ENCODE data around the gene MCM8.

The MCM8 gene

GRCh38 chr20:6044115-6044514, 93.7 kb downstream of the MCM8 start:
- no peak overlapping the region for H2AFZ ChIP-seq (ENCODE audit: low read length)
- H4K20me1 ChIP-seq (ENCODE audit: insufficient read depth, low read length) = no peaks in the 10 kb centered on the region
- no peaks in the 10 kb centered on the region for H3K9me3 ChIP-seq (replicated peaks; ENCODE audit: insufficient read depth, low read length)
- no peak for TF ChIP-seq EZH2 (optimal IDR thresholded peaks at IDR 0.05; ENCODE audit: low read depth, low read length)
- TF ChIP-seq EZH2phosphoT487 (IDR thresholded peaks at IDR 0.05; ENCODE audit: low read length) = no peak
- TF ChIP-seq CTCF (IDR thresholded peaks at IDR 0.05; ENCODE audit: low read length) = no peak
- H3K27me3 ChIP-seq (replicated peaks; ENCODE audit: insufficient read depth, low read length) = no peaks in the 10 kb centered on the region
- no peak overlapping the region for H3K27ac ChIP-seq (ENCODE audit: low read length)
- no peak overlapping the region for H3K4me2 ChIP-seq (ENCODE audit: low read depth, low read length)
- no peak overlapping the region for H3K4me3 ChIP-seq (ENCODE audit: low read length)
- no peaks in the 10 kb centered on the region; the same call in 1 of the 2 replicates for H3K36me3 ChIP-seq (replicated peaks; ENCODE audit: insufficient read depth, low read length)
- H3K79me2 ChIP-seq (ENCODE audit: low read length) = no peaks in the 10 kb centered on the region
- DNase-seq = no peak
- no peaks in the 10 kb centered on the region for H3F3A ChIP-seq (ENCODE audit: insufficient read depth, low read length)
- no peaks in the 10 kb centered on the region for H3K9me2 ChIP-seq (replicated peaks; ENCODE audit: insufficient read depth, low read length)
- no peak overlapping the region for H3K9ac ChIP-seq (ENCODE audit: low read length)
- H3K4me1 ChIP-seq (ENCODE audit: low read length) = no peaks in the 10 kb centered on the region

DNA sequence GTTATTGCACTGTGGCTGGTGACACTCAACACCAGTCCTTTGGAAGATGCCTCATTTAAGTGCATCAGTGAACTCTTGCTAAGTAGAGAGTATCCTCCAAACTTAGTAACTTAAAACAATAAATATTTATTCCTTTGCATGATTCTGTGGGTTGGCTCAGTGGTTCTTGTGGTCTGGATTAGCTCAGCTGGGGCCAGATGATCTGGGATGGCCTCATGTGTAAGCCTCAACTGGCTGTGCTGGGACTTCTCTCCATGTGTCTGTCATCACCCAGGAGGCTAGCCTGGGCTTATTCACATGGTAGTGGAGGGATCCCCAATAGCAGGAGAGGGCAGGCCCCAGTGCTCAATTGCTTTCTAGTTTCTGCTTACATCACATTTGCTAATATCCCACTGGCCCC, 95.1 kb downstream of the MCM8 start:
- no peak overlapping the region for H3K27ac ChIP-seq (ENCODE audit: low read length)
- no peaks in the 10 kb centered on the region for H3K27me3 ChIP-seq (replicated peaks; ENCODE audit: insufficient read depth, low read length)
- no peaks in the 10 kb centered on the region for H3K79me2 ChIP-seq (ENCODE audit: low read length)
- H3K9me2 ChIP-seq (replicated peaks; ENCODE audit: insufficient read depth, low read length) = no peaks in the 10 kb centered on the region
- H2AFZ ChIP-seq (ENCODE audit: low read length) = no peak overlapping the region
- H3K36me3 ChIP-seq (replicated peaks; ENCODE audit: insufficient read depth, low read length) = no peaks in the 10 kb centered on the region
- no peaks in the 10 kb centered on the region for H3F3A ChIP-seq (ENCODE audit: insufficient read depth, low read length)
- H4K20me1 ChIP-seq (ENCODE audit: insufficient read depth, low read length) = no peaks in the 10 kb centered on the region
- no peak for TF ChIP-seq EZH2phosphoT487 (IDR thresholded peaks at IDR 0.05; ENCODE audit: low read length)
- no peak for TF ChIP-seq EZH2 (optimal IDR thresholded peaks at IDR 0.05; ENCODE audit: low read depth, low read length)
- no peak for TF ChIP-seq CTCF (IDR thresholded peaks at IDR 0.05; ENCODE audit: low read length)
- no peak for DNase-seq
- no peak overlapping the region for H3K4me2 ChIP-seq (ENCODE audit: low read depth, low read length)
- no peak overlapping the region for H3K4me3 ChIP-seq (ENCODE audit: low read length)
- H3K4me1 ChIP-seq (ENCODE audit: low read length) = no peaks in the 10 kb centered on the region
- H3K9me3 ChIP-seq (replicated peaks; ENCODE audit: insufficient read depth, low read length) = no peaks in the 10 kb centered on the region
- H3K9ac ChIP-seq (ENCODE audit: low read length) = no peak overlapping the region

GRCh38 chr20:6046432-6046831, 96.0 kb downstream of the MCM8 start:
- no peak for TF ChIP-seq CTCF (IDR thresholded peaks at IDR 0.05; ENCODE audit: low read length)
- TF ChIP-seq EZH2 (optimal IDR thresholded peaks at IDR 0.05; ENCODE audit: low read depth, low read length) = no peak
- no peak for TF ChIP-seq EZH2phosphoT487 (IDR thresholded peaks at IDR 0.05; ENCODE audit: low read length)

More at GRCh38 chr20:6046432-6046831, 96.0 kb downstream of the MCM8 start:
- Histone ChIP-seq H3K9me2 (replicated peaks; ENCODE audit: insufficient read depth, low read length) (no peaks in the 10 kb centered on the region), H3K9me3 (replicated peaks; ENCODE audit: insufficient read depth, low read length) (no peaks in the 10 kb centered on the region), H3K4me3 (ENCODE audit: low read length) (no peak overlapping the region), H3K4me2 (ENCODE audit: low read depth, low read length) (no peak overlapping the region), H3K27me3 (replicated peaks; ENCODE audit: insufficient read depth, low read length) (no peaks in the 10 kb centered on the region), H3K79me2 (ENCODE audit: low read length) (no peaks in the 10 kb centered on the region), H3K36me3 (replicated peaks; ENCODE audit: insufficient read depth, low read length) (no peaks in the 10 kb centered on the region), H4K20me1 (ENCODE audit: insufficient read depth, low read length) (no peaks in the 10 kb centered on the region), H3K4me1 (ENCODE audit: low read length) (no peaks in the 10 kb centered on the region), H3F3A (ENCODE audit: insufficient read depth, low read length) (no peaks in the 10 kb centered on the region), H3K9ac (ENCODE audit: low read length) (no peak overlapping the region), H3K27ac (ENCODE audit: low read length) (no peak overlapping the region), H2AFZ (ENCODE audit: low read length) (no peak overlapping the region)
- DNase-seq = no peak
